GM19240 (cell line): ENCODE measurements around the gene PHLDA2.

Experiments used
- DNase-seq: peaks from one replicate; pipeline ENCODE4 v3.0.0; 2011; ENCODE audit warnings: low spot score; ENCODE audit not compliant: insufficient read length

The PHLDA2 gene

GRCh38 chr11:2883640-2883978 is 45.6 kb downstream of the PHLDA2 start:
- no peak for DNase-seq

GRCh38 chr11:2882396-2883110 is 46.7 kb downstream of the PHLDA2 start:
- DNase-seq: no peak

- DNase-seq: no peak
Observed at GRCh38 chr11:2881981-2882375, 47.2 kb downstream of the PHLDA2 start.

GRCh38 chr11:2881076-2881980 is 47.9 kb downstream of the PHLDA2 start:
- no peak for DNase-seq

- no peak for DNase-seq
Observed at GRCh38 chr11:2880646-2881045, 48.6 kb downstream of the PHLDA2 start.

GRCh38 chr11:2878782-2879181 is 50.4 kb downstream of the PHLDA2 start:
- DNase-seq: no peak
